Measurements from ENCODE around the gene JMJD8.
A peak's percentile ranks its signal among the peaks of the same experiment; 100 is the strongest.
"Not testable (repeated sequence)": the region's sequence is repeated elsewhere in the genome, so short reads cannot be mapped to it uniquely, and the experiment has no call there.

Gene JMJD8

DNA sequence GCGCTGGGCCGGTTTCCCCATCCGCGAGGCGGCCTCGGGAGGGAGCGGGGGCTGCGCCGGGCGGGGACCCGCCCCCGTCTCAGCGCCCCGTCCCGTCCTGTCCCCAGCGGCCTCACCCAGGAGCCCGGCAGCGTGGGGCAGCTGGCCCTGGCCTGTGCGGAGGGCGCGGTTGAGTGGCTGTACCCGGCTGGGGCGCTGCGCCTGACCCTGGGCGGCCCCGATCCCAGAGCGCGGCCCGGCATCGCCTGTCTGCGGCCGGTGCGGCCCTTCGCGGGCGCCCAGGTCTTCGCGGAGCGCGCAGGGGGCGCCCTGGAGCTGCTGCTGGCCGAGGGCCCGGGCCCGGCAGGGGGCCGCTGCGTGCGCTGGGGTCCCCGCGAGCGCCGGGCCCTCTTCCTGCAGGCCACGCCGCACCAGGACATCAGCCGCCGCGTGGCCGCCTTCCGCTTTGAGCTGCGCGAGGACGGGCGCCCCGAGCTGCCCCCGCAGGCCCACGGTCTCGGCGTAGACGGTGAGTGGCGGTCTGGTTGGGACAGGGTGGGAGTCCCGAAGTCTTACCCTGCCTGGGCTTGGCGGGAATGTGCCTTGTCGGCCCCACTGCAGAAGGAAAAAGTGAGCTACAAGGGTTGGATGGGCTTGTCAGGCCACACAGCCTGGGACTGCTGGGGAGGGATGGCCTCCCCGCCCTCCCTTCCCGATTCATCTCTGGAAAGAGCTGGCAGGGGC lies 31.5 kb upstream of the JMJD8 start:
- H3K27ac ChIP-seq (replicated peaks) = no peak overlapping the region
- no peak for DNase-seq (ENCODE audit: low read depth in 1 of 2, low spot score in 1 of 2)
- TF ChIP-seq, protein P1, sequence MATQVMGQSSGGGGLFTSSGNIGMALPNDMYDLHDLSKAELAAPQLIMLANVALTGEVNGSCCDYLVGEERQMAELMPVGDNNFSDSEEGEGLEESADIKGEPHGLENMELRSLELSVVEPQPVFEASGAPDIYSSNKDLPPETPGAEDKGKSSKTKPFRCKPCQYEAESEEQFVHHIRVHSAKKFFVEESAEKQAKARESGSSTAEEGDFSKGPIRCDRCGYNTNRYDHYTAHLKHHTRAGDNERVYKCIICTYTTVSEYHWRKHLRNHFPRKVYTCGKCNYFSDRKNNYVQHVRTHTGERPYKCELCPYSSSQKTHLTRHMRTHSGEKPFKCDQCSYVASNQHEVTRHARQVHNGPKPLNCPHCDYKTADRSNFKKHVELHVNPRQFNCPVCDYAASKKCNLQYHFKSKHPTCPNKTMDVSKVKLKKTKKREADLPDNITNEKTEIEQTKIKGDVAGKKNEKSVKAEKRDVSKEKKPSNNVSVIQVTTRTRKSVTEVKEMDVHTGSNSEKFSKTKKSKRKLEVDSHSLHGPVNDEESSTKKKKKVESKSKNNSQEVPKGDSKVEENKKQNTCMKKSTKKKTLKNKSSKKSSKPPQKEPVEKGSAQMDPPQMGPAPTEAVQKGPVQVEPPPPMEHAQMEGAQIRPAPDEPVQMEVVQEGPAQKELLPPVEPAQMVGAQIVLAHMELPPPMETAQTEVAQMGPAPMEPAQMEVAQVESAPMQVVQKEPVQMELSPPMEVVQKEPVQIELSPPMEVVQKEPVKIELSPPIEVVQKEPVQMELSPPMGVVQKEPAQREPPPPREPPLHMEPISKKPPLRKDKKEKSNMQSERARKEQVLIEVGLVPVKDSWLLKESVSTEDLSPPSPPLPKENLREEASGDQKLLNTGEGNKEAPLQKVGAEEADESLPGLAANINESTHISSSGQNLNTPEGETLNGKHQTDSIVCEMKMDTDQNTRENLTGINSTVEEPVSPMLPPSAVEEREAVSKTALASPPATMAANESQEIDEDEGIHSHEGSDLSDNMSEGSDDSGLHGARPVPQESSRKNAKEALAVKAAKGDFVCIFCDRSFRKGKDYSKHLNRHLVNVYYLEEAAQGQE (IDR thresholded peaks at IDR 0.05; ENCODE audit: insufficient replicate concordance, low read depth) = no peak
- 0 out of 2 replicates have a peak, but pooled peaks have one; percentile 0 for TF ChIP-seq POLR2AphosphoS5 (IDR thresholded peaks at IDR 0.05; ENCODE audit: low read depth)
- peaks cover 14% of the 10 kb centered on the region for H3K27me3 ChIP-seq (ENCODE audit: insufficient read depth, poor library complexity, severe bottlenecking)
- peak overlapping the region; percentile 42 for H3K4me3 ChIP-seq (replicated peaks; ENCODE audit: insufficient read depth, low read length)

GRCh38 chr16:714558-715476 lies 30.7 kb upstream of the JMJD8 start, which contains the start of gene METRN:
METRN (plus strand) TSS chr16:715118; CDS start chr16:715290, 172 bp downstream.
- no peak for TF ChIP-seq SPI1 (IDR thresholded peaks at IDR 0.05; ENCODE audit: borderline replicate concordance, low read depth)
- TF ChIP-seq, protein P1 (IDR thresholded peaks at IDR 0.05; ENCODE audit: insufficient replicate concordance, low read depth) = no peak
- no peak for TF ChIP-seq CTCF (IDR thresholded peaks at IDR 0.05; ENCODE audit: insufficient read depth, low read length)
- no peak for TF ChIP-seq POLR2AphosphoS5 (IDR thresholded peaks at IDR 0.05; ENCODE audit: low read depth)
- no peak for TF ChIP-seq GABPA (IDR thresholded peaks at IDR 0.05; ENCODE audit: low read depth)
- peaks cover 23% of the 10 kb centered on the region for H3K27me3 ChIP-seq (ENCODE audit: insufficient read depth, poor library complexity, severe bottlenecking)
- peak; percentile 72 to 82 for DNase-seq (ENCODE audit: low read depth in 1 of 2, low spot score in 1 of 2)
- peak within 1 kb of the TSS; percentile 42 for H3K4me3 ChIP-seq (replicated peaks; ENCODE audit: insufficient read depth, low read length)
- no peak within 1 kb of the TSS for H3K27ac ChIP-seq (replicated peaks)

- DNase-seq (ENCODE audit: low read depth in 1 of 2, low spot score in 1 of 2) = no peak
- H3K4me3 ChIP-seq (replicated peaks; ENCODE audit: insufficient read depth, low read length) = no peak overlapping the region
- TF ChIP-seq, protein P1 (IDR thresholded peaks at IDR 0.05; ENCODE audit: insufficient replicate concordance, low read depth) = no peak
- no peak for TF ChIP-seq CTCF (IDR thresholded peaks at IDR 0.05; ENCODE audit: insufficient read depth, low read length)
- TF ChIP-seq SPI1 (IDR thresholded peaks at IDR 0.05; ENCODE audit: borderline replicate concordance, low read depth) = no peak
- TF ChIP-seq GABPA (IDR thresholded peaks at IDR 0.05; ENCODE audit: low read depth) = no peak
- no peak for TF ChIP-seq POLR2AphosphoS5 (IDR thresholded peaks at IDR 0.05; ENCODE audit: low read depth)
- H3K27me3 ChIP-seq (ENCODE audit: insufficient read depth, poor library complexity, severe bottlenecking) = peaks cover 29% of the 10 kb centered on the region
- H3K27ac ChIP-seq (replicated peaks) = no peak overlapping the region
Observed at GRCh38 chr16:714079-714478, 29.9 kb upstream of the JMJD8 start.

DNA sequence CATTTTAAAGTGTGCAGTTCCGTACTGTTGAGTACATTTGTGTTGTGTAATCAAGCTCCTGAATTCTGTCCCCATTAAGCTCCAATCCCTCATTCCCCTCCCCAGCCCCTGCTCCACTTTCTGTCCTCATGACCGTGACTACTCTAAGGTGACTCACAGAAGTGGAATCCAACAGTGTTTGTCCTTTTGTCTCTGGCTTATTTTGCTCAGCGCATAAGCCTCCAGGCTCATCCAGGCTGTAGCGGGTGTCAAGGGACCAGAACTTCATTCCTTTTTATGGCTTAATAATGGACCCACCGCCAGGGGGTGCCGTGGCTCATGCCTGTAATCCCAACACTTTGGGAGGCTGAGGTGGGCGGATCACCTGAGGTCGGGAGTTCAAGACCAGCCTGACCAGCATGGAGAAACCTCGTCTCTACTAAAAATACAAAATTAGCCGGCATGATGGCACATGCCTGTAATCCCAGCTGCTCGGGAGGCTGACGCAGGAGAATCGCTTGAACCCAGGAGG lies 28.7 kb upstream of the JMJD8 start:
- not testable (repeated sequence) for H3K4me3 ChIP-seq (replicated peaks; ENCODE audit: insufficient read depth, low read length); H3K27ac ChIP-seq (replicated peaks)
- H3K27me3 ChIP-seq (ENCODE audit: insufficient read depth, poor library complexity, severe bottlenecking) = peaks cover 34% of the 10 kb centered on the region
- peak in 1 of 2 experiments; percentile 54 for DNase-seq (ENCODE audit: low read depth in 1 of 2, low spot score in 1 of 2)
